Stomach (tissue), 9 donors: ENCODE results near the gene TBC1D10A. TPM values are rescaled to one million over a fixed set of nuclear protein-coding genes. Genes with fewer than 3 reads are reported as not detected.

ENCODE experiments used
- DNase-seq, 2 donors: peaks; one replicate each; pipeline versions ENCODE4 v3.0.0 to v3.0.0-alpha.2; 2013 to 2019
- H3K27ac ChIP-seq, 5 donors: fragments of 200-600 bp in 4 of 5; sonication (generic) in 4 of 5; one replicate each; pipeline ENCODE4 v1.5.1; 2013 to 2019; ENCODE audit warnings: mild to moderate bottlenecking in 1 of 5, moderate library complexity in 1 of 5
- H3K27me3 ChIP-seq, 3 donors: fragments of 200-600 bp; sonication (generic); one replicate each; pipeline ENCODE4 v1.5.1; 2017 to 2019; ENCODE audit warnings: mixed run types in 1 of 3
- H3K36me3 ChIP-seq, 4 donors: fragments of 200-600 bp; sonication (generic); 1 replicate in 3 of 4; 2 replicates in 1 of 4; pipeline ENCODE4 v1.5.1; 2016 to 2019
- H3K4me1 ChIP-seq, 4 donors: fragments of 200-600 bp; sonication (generic); one replicate each; pipeline ENCODE4 v1.5.1; 2016 to 2019
- H3K4me3 ChIP-seq, 4 donors: fragments of 200-600 bp; sonication (generic) in 3 of 4; one replicate each; pipeline ENCODE4 v1.5.1; 2016 to 2019; ENCODE audit warnings: mild to moderate bottlenecking in 1 of 4
- H3K9me3 ChIP-seq, 4 donors: fragments of 200-600 bp; sonication (generic); one replicate each; pipeline ENCODE4 v1.5.1; 2016 to 2019
- EP300 ChIP-seq: sonication (generic); formaldehyde crosslinking; IDR thresholded peaks from one replicate; pipeline ENCODE4 v1.6.1; 2017; ENCODE audit warnings: antibody characterized with exemption
- POLR2A ChIP-seq, 4 donors: fragments of 450-650 bp; IDR thresholded peaks; one replicate each; pipeline ENCODE4 v1.6.1; 2016; ENCODE audit warnings: antibody characterized with exemption in 4 of 4, control low read depth in 2 of 4, mild to moderate bottlenecking in 1 of 4, moderate library complexity in 1 of 4
- POLR2AphosphoS5 ChIP-seq, 3 donors: sonication (generic); formaldehyde crosslinking; IDR thresholded peaks; one replicate each; pipeline ENCODE4 v1.6.1; 2016; ENCODE audit warnings: antibody characterized with exemption in 3 of 3
- WGBS, 5 donors: extraction: QIAGEN DNeasy Blood & Tissue Kit in 3 of 5; methylation state at CpG; one replicate each; pipeline versions ENCODE4 v1.1.5 to v1.1.7; 2013 to 2018; 5-methylcytosine and 5-hydroxymethylcytosine counted together
- intact Hi-C: fragments of 100-400 bp; cut with DNase I; formaldehyde crosslinking; loops from one replicate; pipeline ENCODE4 v1.15.1; 2023; ENCODE audit warnings: low total_unique reads
- polyA plus RNA-seq, 3 donors: library from polyadenylated mRNA; stranded (reverse); fragments of 200-250 nt; gene quantifications; one replicate each; pipeline ENCODE4 v1.2.3, GENCODE V29; 2013
- total RNA-seq, 5 donors: library from RNA; depleted of rRNA; stranded (reverse); fragments of >200 nt; gene quantifications; one replicate each; pipeline versions ENCODE4 v1.1.0 to v1.2.3, GENCODE V29; 2014 to 2016
- TF ChIP-seq, protein P1 (sequence below), 7 experiments: fragments of 450-650 bp in 4 of 7; fragments of 200-600 bp in 3 of 7; sonication (generic) in 3 of 7; IDR thresholded peaks; one replicate each; pipeline ENCODE4 v1.5.1; 2016 to 2019; ENCODE audit warnings: antibody characterized with exemption in 7 of 7, control low read depth in 2 of 7, mild to moderate bottlenecking in 1 of 7
- donor health status: healthy with polysubstance abuse.
- donor health status: Bipolar disorder and iron deficiency.
- donor health status: healthy.

Gene TBC1D10A
- total and polyA plus RNA-seq, 8 donors = 2.2 to 24.5 (median 18.0) TPM

DNA sequence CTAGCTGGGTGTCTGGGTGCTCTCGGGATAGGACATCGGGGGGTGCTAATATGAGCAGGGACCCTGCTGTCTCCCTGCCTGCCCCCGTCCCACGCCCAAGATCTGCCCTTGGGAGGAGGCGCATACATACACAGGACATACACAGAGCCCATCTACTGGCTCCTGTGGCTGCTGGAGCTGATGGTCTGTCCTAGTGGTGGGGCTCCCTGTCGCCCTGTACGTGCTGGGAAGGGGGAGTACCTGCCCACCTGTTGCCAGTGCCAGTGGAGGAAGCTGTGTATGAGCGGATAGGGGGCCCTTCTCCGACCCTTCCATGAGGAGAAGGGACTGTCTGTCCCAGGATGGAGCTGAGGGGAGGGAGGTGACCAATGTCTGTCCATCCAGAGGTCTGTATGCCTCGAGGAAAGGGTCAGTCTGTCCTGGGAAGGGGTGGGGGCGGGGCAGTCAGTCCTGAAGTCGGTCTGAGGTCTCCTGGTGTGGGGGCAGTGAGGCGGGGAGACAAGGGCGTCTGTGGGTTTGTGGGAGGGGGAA lies 952 bp downstream of the TBC1D10A start:
- peak overlapping the region; percentile 96 to 98 (median 96) for H3K4me3 ChIP-seq
- H3K27ac ChIP-seq = peak overlapping the region; percentile 26 to 94 (median 91)
- peaks cover 45 to 73% (median 63%) of the 10 kb centered on the region in 4 donors for H3K4me1 ChIP-seq
- WGBS, 5 donors = 26 to 38% (median 29%) methylated on average over 11 to 14 of the region's 14 CpGs
- no peaks in the 10 kb centered on the region for H3K9me3 ChIP-seq
- TF ChIP-seq, protein P1, sequence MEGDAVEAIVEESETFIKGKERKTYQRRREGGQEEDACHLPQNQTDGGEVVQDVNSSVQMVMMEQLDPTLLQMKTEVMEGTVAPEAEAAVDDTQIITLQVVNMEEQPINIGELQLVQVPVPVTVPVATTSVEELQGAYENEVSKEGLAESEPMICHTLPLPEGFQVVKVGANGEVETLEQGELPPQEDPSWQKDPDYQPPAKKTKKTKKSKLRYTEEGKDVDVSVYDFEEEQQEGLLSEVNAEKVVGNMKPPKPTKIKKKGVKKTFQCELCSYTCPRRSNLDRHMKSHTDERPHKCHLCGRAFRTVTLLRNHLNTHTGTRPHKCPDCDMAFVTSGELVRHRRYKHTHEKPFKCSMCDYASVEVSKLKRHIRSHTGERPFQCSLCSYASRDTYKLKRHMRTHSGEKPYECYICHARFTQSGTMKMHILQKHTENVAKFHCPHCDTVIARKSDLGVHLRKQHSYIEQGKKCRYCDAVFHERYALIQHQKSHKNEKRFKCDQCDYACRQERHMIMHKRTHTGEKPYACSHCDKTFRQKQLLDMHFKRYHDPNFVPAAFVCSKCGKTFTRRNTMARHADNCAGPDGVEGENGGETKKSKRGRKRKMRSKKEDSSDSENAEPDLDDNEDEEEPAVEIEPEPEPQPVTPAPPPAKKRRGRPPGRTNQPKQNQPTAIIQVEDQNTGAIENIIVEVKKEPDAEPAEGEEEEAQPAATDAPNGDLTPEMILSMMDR (IDR thresholded peaks at IDR 0.05) = no peak
- TF ChIP-seq POLR2AphosphoS5 (IDR thresholded peaks at IDR 0.05) (no peak), EP300 (no peak)
- intact Hi-C loops = no loop called here
- peaks cover 7 to 20% (median 11%) of the 10 kb centered on the region in 4 donors for H3K36me3 ChIP-seq
- DNase-seq = no peak
- H3K27me3 ChIP-seq = no peaks in the 10 kb centered on the region

DNA sequence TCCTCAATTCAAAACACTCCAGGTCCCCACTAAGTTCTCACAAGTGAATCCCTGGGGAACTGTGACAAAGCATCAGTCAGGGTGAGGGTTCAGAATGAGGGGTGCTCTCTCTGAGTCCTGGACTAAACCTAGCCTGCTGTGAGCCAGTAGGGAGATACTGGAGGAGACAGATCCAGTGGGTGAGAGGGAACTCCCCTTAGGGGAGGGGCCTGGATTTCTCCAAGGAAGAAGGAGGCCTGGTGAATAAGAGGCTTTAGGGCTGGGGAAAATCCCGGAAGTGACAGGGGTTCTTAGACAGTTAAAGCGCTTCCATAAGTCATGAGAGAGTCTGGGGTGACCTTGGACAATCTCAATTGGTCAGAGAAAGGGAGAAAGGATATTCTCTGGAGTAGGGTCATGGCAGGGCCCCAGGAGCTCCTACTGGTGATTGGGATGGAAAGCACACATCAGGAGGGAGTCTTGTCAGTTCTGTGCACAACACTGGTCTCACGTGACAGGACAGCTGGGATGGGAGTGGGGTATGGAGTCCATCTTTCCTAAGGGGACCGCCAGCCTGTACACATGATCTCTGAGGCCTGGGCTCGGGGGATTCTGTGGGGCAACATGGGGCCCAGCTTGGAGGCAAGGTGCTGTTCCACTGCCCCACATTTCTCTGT lies 1.5 kb downstream of the TBC1D10A start:
- no peak for TF ChIP-seq POLR2A (IDR thresholded peaks at IDR 0.05)
- peak in 1 of 3 donors; percentile 24 for TF ChIP-seq POLR2AphosphoS5 (IDR thresholded peaks at IDR 0.05)
- TF ChIP-seq, protein P1 (IDR thresholded peaks at IDR 0.05) = no peak
- no peak for TF ChIP-seq EP300
- DNase-seq = peak; percentile 48 to 80
- Histone ChIP-seq H3K27ac (peak overlapping the region; percentile 26 to 94 (median 91)), H3K9me3 (no peaks in the 10 kb centered on the region), H3K4me3 (peak overlapping the region; percentile 96 to 98 (median 96)), H3K4me1 (peaks cover 51 to 79% (median 66%) of the 10 kb centered on the region in 4 donors), H3K36me3 (peaks cover 9 to 20% (median 11%) of the 10 kb centered on the region in 4 donors), H3K27me3 (no peaks in the 10 kb centered on the region)
- 38 to 47% (median 39%) methylated on average over 5 of the region's 5 CpGs for WGBS, 5 donors
- intact Hi-C loops = no loop called here

DNA sequence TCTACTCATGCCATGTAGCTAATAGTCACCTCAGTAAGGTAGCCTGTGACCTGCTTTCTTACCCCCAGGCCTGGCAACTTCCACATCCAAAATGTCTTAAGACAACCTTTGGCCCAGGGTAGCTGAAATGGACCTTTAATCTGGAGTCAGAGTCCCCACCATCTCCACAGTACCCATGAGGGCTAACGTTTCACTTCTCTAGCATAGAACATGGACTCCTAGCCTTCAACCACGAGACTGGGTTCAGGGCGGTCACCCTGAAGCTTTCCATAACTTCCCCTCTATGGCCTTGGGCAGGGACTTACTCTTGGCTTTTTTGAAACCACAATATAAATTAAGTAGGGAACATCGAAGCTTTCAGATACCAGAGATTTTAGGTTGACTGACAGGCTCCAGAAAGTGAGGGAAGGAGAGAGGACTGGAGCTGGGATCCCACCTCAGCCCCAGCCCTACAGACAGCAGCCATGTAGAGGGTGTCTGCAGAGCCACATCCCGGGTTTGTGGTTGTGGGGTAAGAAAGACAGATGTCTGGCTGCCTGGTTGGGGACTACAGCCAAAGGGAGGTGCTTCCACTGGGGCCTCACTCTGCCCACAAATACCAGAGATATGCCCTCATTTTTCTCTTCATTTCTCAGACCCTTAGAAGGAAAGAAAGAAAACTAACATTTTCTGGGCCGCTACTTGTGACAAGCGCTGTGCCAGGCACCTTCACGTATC lies 2.6 kb downstream of the TBC1D10A start:
- Histone ChIP-seq H3K36me3 (peaks cover 13 to 28% (median 19%) of the 10 kb centered on the region in 4 donors), H3K9me3 (no peaks in the 10 kb centered on the region), H3K4me3 (peak overlapping the region; percentile 96 to 98 (median 96)), H3K27ac (peak overlapping the region; percentile 48 to 94 (median 91)), H3K4me1 (peaks cover 54 to 88% (median 74%) of the 10 kb centered on the region in 4 donors), H3K27me3 (no peaks in the 10 kb centered on the region)
- WGBS, 5 donors = 52 to 68% (median 55%) methylated on average over 8 of the region's 8 CpGs
- intact Hi-C loops = no loop called here
- TF ChIP-seq, protein P1 (IDR thresholded peaks at IDR 0.05) = no peak
- no peak for TF ChIP-seq POLR2AphosphoS5 (IDR thresholded peaks at IDR 0.05)
- TF ChIP-seq EP300 = no peak
- TF ChIP-seq POLR2A (IDR thresholded peaks at IDR 0.05) = no peak
- peak in 1 of 2 donors; percentile 30 for DNase-seq

DNA sequence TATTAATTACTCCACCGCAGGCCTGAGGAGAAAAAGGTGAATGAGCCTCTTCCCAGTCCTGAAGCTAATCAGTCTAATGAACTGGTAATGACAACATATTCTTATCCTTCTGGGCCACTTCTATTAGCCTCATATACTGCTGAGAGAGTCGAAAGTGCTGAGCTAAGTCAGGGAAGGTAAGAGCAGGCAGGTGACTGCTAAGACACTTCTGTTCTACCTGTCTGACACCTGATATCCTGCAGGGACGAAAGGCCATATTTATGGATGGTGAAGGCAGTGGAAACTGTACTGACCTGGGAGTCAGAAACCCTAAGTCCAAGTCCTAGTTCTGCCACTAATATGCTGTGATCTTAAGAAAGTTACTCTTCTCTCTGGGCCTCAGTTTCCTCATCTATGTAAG lies 3.5 kb downstream of the TBC1D10A start:
- no peak overlapping the region for H3K27ac ChIP-seq
- H3K4me1 ChIP-seq = peaks cover 59 to 91% (median 80%) of the 10 kb centered on the region in 4 donors
- no peaks in the 10 kb centered on the region for H3K27me3 ChIP-seq
- TF ChIP-seq, protein P1 (IDR thresholded peaks at IDR 0.05) = no peak
- TF ChIP-seq POLR2A (IDR thresholded peaks at IDR 0.05) = no peak
- no peak for TF ChIP-seq POLR2AphosphoS5 (IDR thresholded peaks at IDR 0.05)
- TF ChIP-seq EP300 = no peak
- intact Hi-C loops = no loop called here
- H3K9me3 ChIP-seq = no peaks in the 10 kb centered on the region
- H3K36me3 ChIP-seq = peaks cover 13 to 29% (median 24%) of the 10 kb centered on the region in 4 donors
- H3K4me3 ChIP-seq = no peak overlapping the region
- 89 to 96% (median 93%) methylated on average over 3 of the region's 3 CpGs for WGBS, 5 donors
- no peak for DNase-seq
